ENCODE results near the gene GSTA1.
"Not testable (repeated sequence)": the region's sequence is repeated elsewhere in the genome, so short reads cannot be mapped to it uniquely, and the experiment has no call there.

The GSTA1 gene

GRCh38 chr6:52757651-52758338 is 45.8 kb downstream of the GSTA1 start:
- not testable (repeated sequence) for H3K36me3 ChIP-seq (ENCODE audit: control insufficient read depth in 5 of 5, insufficient read depth in 5 of 5, low read length in 5 of 5)

GRCh38 chr6:52754443-52754842 is 49.2 kb downstream of the GSTA1 start:
- Histone ChIP-seq H3K27ac (ENCODE audit: low read depth, low read length) (no peak overlapping the region), H3K36me3 (ENCODE audit: control insufficient read depth in 5 of 5, insufficient read depth in 5 of 5, low read length in 5 of 5) (no peaks in the 10 kb centered on the region), H3K9me3 (ENCODE audit: control insufficient read depth in 5 of 5, low read length in 5 of 5) (peaks cover 0 to 3% (median 0%) of the 10 kb centered on the region in 5 donors), H3K27me3 (ENCODE audit: control insufficient read depth in 5 of 5, insufficient read depth in 4 of 5, low read length in 5 of 5) (no peaks in the 10 kb centered on the region), H3K9ac (ENCODE audit: low read length in 5 of 5) (no peak overlapping the region), H3K4me3 (ENCODE audit: low read depth in 1 of 5, low read length in 5 of 5) (no peak overlapping the region), H3K4me1 (ENCODE audit: control insufficient read depth in 5 of 5, insufficient read depth in 5 of 5, low read length in 5 of 5) (no peaks in the 10 kb centered on the region)

More at GRCh38 chr6:52757651-52758338, 45.8 kb downstream of the GSTA1 start:
- H3K9ac ChIP-seq (ENCODE audit: low read length in 5 of 5); H3K9me3 ChIP-seq (ENCODE audit: control insufficient read depth in 5 of 5, low read length in 5 of 5); H3K27me3 ChIP-seq (ENCODE audit: control insufficient read depth in 5 of 5, insufficient read depth in 4 of 5, low read length in 5 of 5); H3K4me1 ChIP-seq (ENCODE audit: control insufficient read depth in 5 of 5, insufficient read depth in 5 of 5, low read length in 5 of 5); H3K27ac ChIP-seq (ENCODE audit: low read depth, low read length); H3K4me3 ChIP-seq (ENCODE audit: low read depth in 1 of 5, low read length in 5 of 5): not testable (repeated sequence)

- H3K9me3 ChIP-seq (ENCODE audit: control insufficient read depth in 5 of 5, low read length in 5 of 5); H3K27ac ChIP-seq (ENCODE audit: low read depth, low read length); H3K4me3 ChIP-seq (ENCODE audit: low read depth in 1 of 5, low read length in 5 of 5); H3K4me1 ChIP-seq (ENCODE audit: control insufficient read depth in 5 of 5, insufficient read depth in 5 of 5, low read length in 5 of 5); H3K36me3 ChIP-seq (ENCODE audit: control insufficient read depth in 5 of 5, insufficient read depth in 5 of 5, low read length in 5 of 5); H3K9ac ChIP-seq (ENCODE audit: low read length in 5 of 5); H3K27me3 ChIP-seq (ENCODE audit: control insufficient read depth in 5 of 5, insufficient read depth in 4 of 5, low read length in 5 of 5): not testable (repeated sequence)
These were observed 50.5 kb downstream of the GSTA1 start for GRCh38 chr6:52753137-52753536.

GRCh38 chr6:52752310-52752709 is 51.3 kb downstream of the GSTA1 start:
- Histone ChIP-seq H3K4me1 (ENCODE audit: control insufficient read depth in 5 of 5, insufficient read depth in 5 of 5, low read length in 5 of 5) (no peaks in the 10 kb centered on the region), H3K27me3 (ENCODE audit: control insufficient read depth in 5 of 5, insufficient read depth in 4 of 5, low read length in 5 of 5) (no peaks in the 10 kb centered on the region), H3K9me3 (ENCODE audit: control insufficient read depth in 5 of 5, low read length in 5 of 5) (peaks cover 0 to 3% (median 0%) of the 10 kb centered on the region in 5 donors), H3K4me3 (ENCODE audit: low read depth in 1 of 5, low read length in 5 of 5) (no peak overlapping the region), H3K27ac (ENCODE audit: low read depth, low read length) (no peak overlapping the region), H3K9ac (ENCODE audit: low read length in 5 of 5) (no peak overlapping the region), H3K36me3 (ENCODE audit: control insufficient read depth in 5 of 5, insufficient read depth in 5 of 5, low read length in 5 of 5) (no peaks in the 10 kb centered on the region)

GRCh38 chr6:52749556-52750152 is 54.0 kb downstream of the GSTA1 start:
- Histone ChIP-seq H3K27ac (ENCODE audit: low read depth, low read length) (no peak overlapping the region), H3K9me3 (ENCODE audit: control insufficient read depth in 5 of 5, low read length in 5 of 5) (peaks cover 0 to 3% (median 0%) of the 10 kb centered on the region in 5 donors), H3K4me3 (ENCODE audit: low read depth in 1 of 5, low read length in 5 of 5) (no peak overlapping the region), H3K36me3 (ENCODE audit: control insufficient read depth in 5 of 5, insufficient read depth in 5 of 5, low read length in 5 of 5) (no peaks in the 10 kb centered on the region), H3K9ac (ENCODE audit: low read length in 5 of 5) (no peak overlapping the region), H3K4me1 (ENCODE audit: control insufficient read depth in 5 of 5, insufficient read depth in 5 of 5, low read length in 5 of 5) (no peaks in the 10 kb centered on the region), H3K27me3 (ENCODE audit: control insufficient read depth in 5 of 5, insufficient read depth in 4 of 5, low read length in 5 of 5) (no peaks in the 10 kb centered on the region)

- not testable (repeated sequence) for H3K36me3 ChIP-seq (ENCODE audit: control insufficient read depth in 5 of 5, insufficient read depth in 5 of 5, low read length in 5 of 5); H3K27ac ChIP-seq (ENCODE audit: low read depth, low read length); H3K9ac ChIP-seq (ENCODE audit: low read length in 5 of 5); H3K27me3 ChIP-seq (ENCODE audit: control insufficient read depth in 5 of 5, insufficient read depth in 4 of 5, low read length in 5 of 5); H3K9me3 ChIP-seq (ENCODE audit: control insufficient read depth in 5 of 5, low read length in 5 of 5); H3K4me1 ChIP-seq (ENCODE audit: control insufficient read depth in 5 of 5, insufficient read depth in 5 of 5, low read length in 5 of 5); H3K4me3 ChIP-seq (ENCODE audit: low read depth in 1 of 5, low read length in 5 of 5)
These were observed 56.3 kb downstream of the GSTA1 start for GRCh38 chr6:52747301-52747700.

GRCh38 chr6:52746213-52746612 is 57.4 kb downstream of the GSTA1 start:
- Histone ChIP-seq H3K36me3 (ENCODE audit: control insufficient read depth in 5 of 5, insufficient read depth in 5 of 5, low read length in 5 of 5) (no peaks in the 10 kb centered on the region), H3K9ac (ENCODE audit: low read length in 5 of 5) (no peak overlapping the region), H3K27ac (ENCODE audit: low read depth, low read length) (no peak overlapping the region), H3K4me3 (ENCODE audit: low read depth in 1 of 5, low read length in 5 of 5) (no peak overlapping the region), H3K9me3 (ENCODE audit: control insufficient read depth in 5 of 5, low read length in 5 of 5) (peaks cover 0 to 3% (median 0%) of the 10 kb centered on the region in 5 donors), H3K4me1 (ENCODE audit: control insufficient read depth in 5 of 5, insufficient read depth in 5 of 5, low read length in 5 of 5) (no peaks in the 10 kb centered on the region), H3K27me3 (ENCODE audit: control insufficient read depth in 5 of 5, insufficient read depth in 4 of 5, low read length in 5 of 5) (no peaks in the 10 kb centered on the region)

- H3K27ac ChIP-seq (ENCODE audit: low read depth, low read length) = no peak overlapping the region
- no peaks in the 10 kb centered on the region for H3K36me3 ChIP-seq (ENCODE audit: control insufficient read depth in 5 of 5, insufficient read depth in 5 of 5, low read length in 5 of 5)
- H3K9ac ChIP-seq (ENCODE audit: low read length in 5 of 5) = no peak overlapping the region
- H3K4me3 ChIP-seq (ENCODE audit: low read depth in 1 of 5, low read length in 5 of 5) = no peak overlapping the region
- no peaks in the 10 kb centered on the region for H3K4me1 ChIP-seq (ENCODE audit: control insufficient read depth in 5 of 5, insufficient read depth in 5 of 5, low read length in 5 of 5)
- H3K27me3 ChIP-seq (ENCODE audit: control insufficient read depth in 5 of 5, insufficient read depth in 4 of 5, low read length in 5 of 5) = no peaks in the 10 kb centered on the region
- H3K9me3 ChIP-seq (ENCODE audit: control insufficient read depth in 5 of 5, low read length in 5 of 5) = peaks cover 0 to 3% (median 0%) of the 10 kb centered on the region in 5 donors
These were observed 57.8 kb downstream of the GSTA1 start for GRCh38 chr6:52745764-52746201.

- Histone ChIP-seq H3K4me1 (ENCODE audit: control insufficient read depth in 5 of 5, insufficient read depth in 5 of 5, low read length in 5 of 5) (no peaks in the 10 kb centered on the region), H3K27ac (ENCODE audit: low read depth, low read length) (no peak overlapping the region), H3K9me3 (ENCODE audit: control insufficient read depth in 5 of 5, low read length in 5 of 5) (peaks cover 0 to 12% (median 5%) of the 10 kb centered on the region in 5 donors), H3K36me3 (ENCODE audit: control insufficient read depth in 5 of 5, insufficient read depth in 5 of 5, low read length in 5 of 5) (no peaks in the 10 kb centered on the region), H3K4me3 (ENCODE audit: low read depth in 1 of 5, low read length in 5 of 5) (no peak overlapping the region), H3K9ac (ENCODE audit: low read length in 5 of 5) (no peak overlapping the region), H3K27me3 (ENCODE audit: control insufficient read depth in 5 of 5, insufficient read depth in 4 of 5, low read length in 5 of 5) (no peaks in the 10 kb centered on the region)
These were observed 61.7 kb downstream of the GSTA1 start for GRCh38 chr6:52741872-52742271.

All from subcutaneous abdominal adipose tissue (tissue), 5 donors.